ENCODE measurements around the gene RNASEL. TPM values are rescaled to one million over a fixed set of nuclear protein-coding genes. Genes with fewer than 3 reads are reported as not detected.

Gene RNASEL
- total and polyA plus RNA-seq, 9 of the 15 experiments (the other 6 are each of a cell fraction or from before 2014, with no cell fraction given): 4.3 to 11.1 (median 7.2) TPM

- ATAC-seq (no peak), FAIRE-seq (no peak), DNase-seq (ENCODE audit: extremely low read depth in 1 of 4, low spot score in 3 of 4) (no peak)
- CTCF ChIA-PET (ENCODE audit: low intra/inter-chr PET ratio): no interaction called here
- intact Hi-C loops (cut with micrococcal nuclease) (no loop called here), in situ Hi-C loops (cut with MboI) (no loop called here)
- Histone ChIP-seq H3K27me3 (ENCODE audit: control insufficient read depth in 2 of 2, insufficient read depth in 2 of 2, low read length in 2 of 2) (peaks cover 10 to 30% of the 10 kb centered on the region in 2 experiments), H3K4me3 (no peak overlapping the region), H4K20me1 (replicated peaks; ENCODE audit: control insufficient read depth, insufficient read depth, low read length) (no peaks in the 10 kb centered on the region), H3K27ac (ENCODE audit: extremely low read depth, low read depth, low read length) (no peak overlapping the region), H2AFZ (ENCODE audit: low read depth, low read length) (no peak overlapping the region), H3K79me2 (ENCODE audit: control insufficient read depth, insufficient read depth, low read length) (no peaks in the 10 kb centered on the region), H3K9ac (ENCODE audit: insufficient read depth in 1 of 2, low read depth in 2 of 2, low read length in 2 of 2) (no peak overlapping the region), H3K4me1 (replicated peaks in 1 of 2; ENCODE audit: control insufficient read depth in 2 of 2, insufficient read depth in 2 of 2, low read length in 2 of 2) (no peaks in the 10 kb centered on the region), H3K9me1 (ENCODE audit: control insufficient read depth, insufficient read depth, low read length) (no peaks in the 10 kb centered on the region), H3K36me3 (ENCODE audit: control insufficient read depth, insufficient read depth, low read length) (no peaks in the 10 kb centered on the region), H3K4me2 (ENCODE audit: insufficient read depth, low read length) (no peak overlapping the region), H3K9me3 (replicated peaks; ENCODE audit: control insufficient read depth, insufficient read depth, low read depth, low read length) (no peaks in the 10 kb centered on the region)
- TF ChIP-seq RFX1 (IDR thresholded peaks at IDR 0.05) (peak; percentile 41), NBN (IDR thresholded peaks at IDR 0.05; ENCODE audit: low read depth) (no peak), ZNF76 (CRISPR knock-in tag; IDR thresholded peaks at IDR 0.05; ENCODE audit: borderline replicate concordance) (no peak)
- POLR2A ChIA-PET: interaction anchor here (0.6 to 1.0 kb wide), 2 partner anchors 11 to 27 kb away, joined by 3 read pairs; no protein-coding TSS in a partner anchor
- BruUV-seq (replicated peaks): no TSS peak
- 2% methylated on average over 6 of the region's 6 CpGs for WGBS (ENCODE audit: insufficient coverage, low coverage, missing lambda C conversion rate)
Measured at GRCh38 chr1:182622901-182623528, 34.0 kb upstream of the RNASEL start.

DNA sequence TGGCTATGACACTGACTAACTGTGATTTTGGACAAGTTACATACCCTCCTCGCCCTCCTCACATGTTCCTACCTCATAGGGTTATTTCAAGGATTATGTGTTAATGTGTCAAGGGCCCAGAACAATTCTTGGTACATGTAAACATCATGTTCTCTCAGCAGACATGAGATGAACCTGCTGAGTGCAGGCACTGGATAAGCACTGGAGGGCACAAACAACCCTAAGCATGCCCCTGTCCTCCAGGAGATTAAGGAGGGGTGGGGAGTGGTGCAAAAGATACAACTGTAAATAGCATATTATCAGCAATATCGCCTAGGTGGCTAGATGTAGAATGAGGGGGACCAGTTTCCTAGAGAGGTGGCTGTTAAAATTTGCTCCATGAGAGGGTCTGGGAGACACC, 32.9 kb upstream of the RNASEL start:
- intact Hi-C loops (cut with micrococcal nuclease): no loop called here
- no peak overlapping the region for H3K27ac ChIP-seq (ENCODE audit: extremely low read depth, low read depth, low read length)
- CTCF ChIA-PET (ENCODE audit: low intra/inter-chr PET ratio): no interaction called here
- TF ChIP-seq ID3 (CRISPR knock-in tag; IDR thresholded peaks at IDR 0.05): no peak
- no peak for TF ChIP-seq ID3 (tag; IDR thresholded peaks at IDR 0.05)
- TF ChIP-seq ZFPM2 (CRISPR knock-in tag; IDR thresholded peaks at IDR 0.05): no peak
- TF ChIP-seq ERF (CRISPR knock-in tag; IDR thresholded peaks at IDR 0.05): no peak
- TF ChIP-seq, protein P1, sequence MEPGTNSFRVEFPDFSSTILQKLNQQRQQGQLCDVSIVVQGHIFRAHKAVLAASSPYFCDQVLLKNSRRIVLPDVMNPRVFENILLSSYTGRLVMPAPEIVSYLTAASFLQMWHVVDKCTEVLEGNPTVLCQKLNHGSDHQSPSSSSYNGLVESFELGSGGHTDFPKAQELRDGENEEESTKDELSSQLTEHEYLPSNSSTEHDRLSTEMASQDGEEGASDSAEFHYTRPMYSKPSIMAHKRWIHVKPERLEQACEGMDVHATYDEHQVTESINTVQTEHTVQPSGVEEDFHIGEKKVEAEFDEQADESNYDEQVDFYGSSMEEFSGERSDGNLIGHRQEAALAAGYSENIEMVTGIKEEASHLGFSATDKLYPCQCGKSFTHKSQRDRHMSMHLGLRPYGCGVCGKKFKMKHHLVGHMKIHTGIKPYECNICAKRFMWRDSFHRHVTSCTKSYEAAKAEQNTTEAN (CRISPR knock-in tag; IDR thresholded peaks at IDR 0.05): no peak
- no peak for TF ChIP-seq BRD9 (IDR thresholded peaks at IDR 0.05; ENCODE audit: low read depth, partially characterized antibody)
- no peak for TF ChIP-seq EZH2 (IDR thresholded peaks at IDR 0.05; ENCODE audit: borderline replicate concordance, low read depth, low read length)
- TF ChIP-seq MAFK (IDR thresholded peaks at IDR 0.05; ENCODE audit: low read length): no peak
- no peak for TF ChIP-seq RAD51 (IDR thresholded peaks at IDR 0.05; ENCODE audit: borderline replicate concordance, low read depth)
- TF ChIP-seq, protein P2, sequence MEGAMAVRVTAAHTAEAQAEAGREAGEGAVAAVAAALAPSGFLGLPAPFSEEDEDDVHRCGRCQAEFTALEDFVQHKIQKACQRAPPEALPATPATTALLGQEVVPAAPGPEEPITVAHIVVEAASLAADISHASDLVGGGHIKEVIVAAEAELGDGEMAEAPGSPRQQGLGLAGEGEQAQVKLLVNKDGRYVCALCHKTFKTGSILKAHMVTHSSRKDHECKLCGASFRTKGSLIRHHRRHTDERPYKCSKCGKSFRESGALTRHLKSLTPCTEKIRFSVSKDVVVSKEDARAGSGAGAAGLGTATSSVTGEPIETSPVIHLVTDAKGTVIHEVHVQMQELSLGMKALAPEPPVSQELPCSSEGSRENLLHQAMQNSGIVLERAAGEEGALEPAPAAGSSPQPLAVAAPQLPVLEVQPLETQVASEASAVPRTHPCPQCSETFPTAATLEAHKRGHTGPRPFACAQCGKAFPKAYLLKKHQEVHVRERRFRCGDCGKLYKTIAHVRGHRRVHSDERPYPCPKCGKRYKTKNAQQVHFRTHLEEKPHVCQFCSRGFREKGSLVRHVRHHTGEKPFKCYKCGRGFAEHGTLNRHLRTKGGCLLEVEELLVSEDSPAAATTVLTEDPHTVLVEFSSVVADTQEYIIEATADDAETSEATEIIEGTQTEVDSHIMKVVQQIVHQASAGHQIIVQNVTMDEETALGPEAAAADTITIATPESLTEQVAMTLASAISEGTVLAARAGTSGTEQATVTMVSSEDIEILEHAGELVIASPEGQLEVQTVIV (CRISPR knock-in tag; IDR thresholded peaks at IDR 0.05; ENCODE audit: borderline replicate concordance): no peak

More for the DNA sequence above, 32.9 kb upstream of the RNASEL start:
- Histone ChIP-seq H3K27me3 (ENCODE audit: control insufficient read depth in 2 of 2, insufficient read depth in 2 of 2, low read length in 2 of 2) (peaks cover 18 to 31% of the 10 kb centered on the region in 2 experiments), H2AFZ (ENCODE audit: low read depth, low read length) (no peak overlapping the region), H3K9me1 (ENCODE audit: control insufficient read depth, insufficient read depth, low read length) (no peaks in the 10 kb centered on the region), H3K4me1 (replicated peaks in 1 of 2; ENCODE audit: control insufficient read depth in 2 of 2, insufficient read depth in 2 of 2, low read length in 2 of 2) (no peaks in the 10 kb centered on the region), H3K9ac (ENCODE audit: insufficient read depth in 1 of 2, low read depth in 2 of 2, low read length in 2 of 2) (no peak overlapping the region), H3K36me3 (ENCODE audit: control insufficient read depth, insufficient read depth, low read length) (no peaks in the 10 kb centered on the region), H3K79me2 (ENCODE audit: control insufficient read depth, insufficient read depth, low read length) (no peaks in the 10 kb centered on the region), H3K4me2 (ENCODE audit: insufficient read depth, low read length) (no peak overlapping the region), H3K9me3 (replicated peaks; ENCODE audit: control insufficient read depth, insufficient read depth, low read depth, low read length) (no peaks in the 10 kb centered on the region), H4K20me1 (replicated peaks; ENCODE audit: control insufficient read depth, insufficient read depth, low read length) (no peaks in the 10 kb centered on the region; the same call in 1 of the 2 replicates), H3K4me3 (no peak overlapping the region)
- 3% methylated on average over 2 of the region's 2 CpGs for WGBS (ENCODE audit: insufficient coverage, low coverage, missing lambda C conversion rate)
- FAIRE-seq (peak; percentile 19), DNase-seq (ENCODE audit: extremely low read depth in 1 of 4, low spot score in 3 of 4) (no peak), ATAC-seq (no peak)
- BruUV-seq (replicated peaks): no TSS peak
- in situ Hi-C loops (cut with MboI): no loop called here
- POLR2A ChIA-PET: interaction anchor here (0.7 kb wide), 1 partner anchor 14 kb away, joined by 3 read pairs; no protein-coding TSS in a partner anchor

Measured in K562 (cell line).